Lower leg skin (tissue), 3 donors: ENCODE results near the gene GABRR1.

Experiments used
- CTCF ChIP-seq, 3 donors: fragments of 450-650 bp; IDR thresholded peaks; one replicate each; pipeline ENCODE4 v1.5.1; 2016; ENCODE audit warnings: antibody characterized with exemption in 3 of 3, mild to moderate bottlenecking in 3 of 3, moderate library complexity in 2 of 3
- POLR2A ChIP-seq, 2 donors: fragments of 450-650 bp; IDR thresholded peaks; one replicate each; pipeline ENCODE4 v1.6.1; 2016 to 2017; ENCODE audit warnings: antibody characterized with exemption in 2 of 2, mild to moderate bottlenecking in 1 of 2, moderate library complexity in 1 of 2

GRCh38 chr6:89200706-89201215 lies 16.4 kb downstream of the GABRR1 start:
- TF ChIP-seq CTCF (IDR thresholded peaks at IDR 0.05) (no peak), POLR2A (IDR thresholded peaks at IDR 0.05) (no peak)
